AG08395 (cell line): ENCODE data around the gene MLLT3.

ENCODE experiments used
- DNase-seq: peaks from one replicate; pipeline ENCODE4 v3.0.0; 2012; ENCODE audit warnings: mixed read lengths, low spot score

The MLLT3 gene

GRCh38 chr9:20380546-20380945 is 241.8 kb downstream of the MLLT3 start:
- no peak for DNase-seq

DNA sequence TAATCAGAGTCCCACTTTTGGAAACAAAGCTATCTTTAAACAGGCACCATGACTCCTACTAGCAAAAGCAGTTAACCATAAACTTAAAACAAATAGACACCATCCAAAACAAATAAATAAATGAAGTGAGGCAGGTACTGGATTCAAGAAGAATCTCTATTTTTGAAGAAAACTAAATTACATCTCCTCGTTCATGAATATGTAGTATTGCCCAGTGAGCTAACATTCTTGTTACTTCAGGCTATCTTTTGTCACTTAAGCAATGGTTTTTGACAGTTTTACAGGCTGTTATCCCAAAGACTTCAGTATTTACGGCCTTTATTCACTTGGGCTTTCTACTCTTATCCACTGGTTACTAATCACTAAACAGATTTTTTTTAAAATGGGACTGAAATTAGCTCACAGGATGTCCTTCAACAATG is 242.5 kb downstream of the MLLT3 start:
- DNase-seq, result no peak

DNA sequence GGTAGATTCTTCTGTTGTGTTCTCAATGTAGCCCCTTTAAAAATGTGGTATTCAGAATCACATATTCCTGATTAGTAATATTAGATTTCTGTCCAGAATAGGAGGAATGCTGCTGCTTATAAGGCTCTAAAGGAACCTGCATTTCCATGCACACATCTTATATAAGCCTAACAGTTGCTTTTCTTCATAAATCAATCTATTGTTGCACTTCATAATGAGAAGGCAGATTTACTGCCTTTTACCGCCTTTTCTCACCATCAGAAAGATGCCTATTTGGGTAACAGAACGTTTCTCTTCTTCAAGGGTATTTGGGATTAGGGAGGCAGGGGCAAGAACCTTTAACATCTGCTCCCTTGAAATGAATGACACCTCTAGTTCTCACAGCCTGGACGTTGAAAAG is 243.4 kb downstream of the MLLT3 start:
- no peak for DNase-seq

DNA sequence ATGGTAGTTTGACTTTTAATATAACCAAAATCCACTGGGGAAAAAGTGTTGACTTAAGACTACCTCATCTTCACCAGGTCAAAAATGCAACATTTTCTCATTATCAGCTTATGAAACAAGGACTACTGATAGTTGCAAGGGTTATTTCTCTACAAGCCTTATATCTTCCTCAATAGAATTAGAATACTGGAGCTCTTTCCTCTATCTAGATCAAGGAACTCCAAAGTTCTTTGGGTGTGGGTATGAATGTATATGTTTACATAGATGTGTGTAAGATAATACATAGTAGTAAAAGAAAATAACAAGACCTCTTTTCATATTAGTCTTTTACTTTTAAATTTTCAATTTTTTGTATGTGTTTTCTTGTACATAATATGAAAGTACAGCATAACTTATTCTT is 244.5 kb downstream of the MLLT3 start:
- DNase-seq, result no peak

- no peak for DNase-seq
Observed at GRCh38 chr9:20376731-20377375, 245.4 kb downstream of the MLLT3 start.

GRCh38 chr9:20376042-20376441 is 246.3 kb downstream of the MLLT3 start:
- DNase-seq, result no peak

DNA sequence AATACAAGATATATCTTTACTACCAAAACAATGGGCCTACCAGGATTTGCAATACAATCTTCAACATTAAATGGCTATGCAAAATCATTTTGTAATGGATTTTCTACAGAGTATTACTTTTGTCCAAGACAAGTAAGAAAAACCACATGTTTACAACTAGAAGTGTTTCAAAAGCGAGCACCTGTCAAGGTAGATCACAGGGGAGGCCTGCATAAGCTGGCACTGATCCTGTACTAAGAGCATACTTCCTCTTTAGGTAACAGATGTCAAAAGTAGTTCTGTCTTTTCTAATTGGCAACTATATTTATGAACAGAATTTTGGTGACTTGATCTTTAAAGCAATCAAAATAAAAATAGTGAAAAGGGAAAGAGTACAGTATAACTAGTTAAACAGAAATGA is 249.0 kb downstream of the MLLT3 start:
- no peak for DNase-seq

DNA sequence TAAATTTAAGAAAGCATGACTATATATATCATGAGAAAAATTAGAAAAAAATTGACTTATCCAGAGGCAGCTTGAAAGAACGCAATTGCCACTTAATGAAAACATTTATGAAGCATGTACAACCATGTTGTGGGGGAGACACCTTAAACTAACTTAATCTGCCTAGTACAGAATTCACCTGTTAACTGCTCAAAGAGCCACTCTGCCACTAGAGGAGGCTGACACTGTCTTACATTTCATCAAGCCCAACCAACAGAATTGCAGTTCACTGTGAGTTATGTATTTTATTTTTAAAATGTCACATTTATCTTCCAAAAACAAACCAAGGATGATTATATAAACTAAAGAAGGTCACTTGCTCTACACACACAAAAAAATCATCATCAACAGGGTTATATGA is 252.9 kb downstream of the MLLT3 start:
- DNase-seq, result no peak

GRCh38 chr9:20367855-20368254 is 254.4 kb downstream of the MLLT3 start:
- DNase-seq, result no peak

GRCh38 chr9:20364959-20365358 is 257.3 kb downstream of the MLLT3 start:
- DNase-seq, result no peak

DNA sequence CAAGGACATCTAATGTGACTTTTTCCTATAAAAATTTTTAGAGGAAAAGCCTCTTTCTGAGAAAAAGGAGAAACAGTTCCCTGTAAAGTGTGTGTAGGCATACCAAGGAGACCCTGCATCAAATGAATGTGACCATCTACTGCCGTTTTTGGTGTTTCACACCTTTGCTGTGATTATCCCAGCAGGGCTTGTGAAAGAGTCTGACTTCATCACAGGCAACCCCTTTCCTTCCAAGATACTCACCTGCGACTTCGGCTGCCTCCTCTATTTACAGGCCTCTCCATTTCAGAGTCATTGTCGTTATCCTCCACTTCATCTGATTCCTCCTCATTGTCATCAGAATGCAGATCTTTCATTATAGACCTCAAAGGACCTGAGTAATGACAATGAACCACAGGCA is 259.1 kb downstream of the MLLT3 start:
- DNase-seq, result no peak

DNA sequence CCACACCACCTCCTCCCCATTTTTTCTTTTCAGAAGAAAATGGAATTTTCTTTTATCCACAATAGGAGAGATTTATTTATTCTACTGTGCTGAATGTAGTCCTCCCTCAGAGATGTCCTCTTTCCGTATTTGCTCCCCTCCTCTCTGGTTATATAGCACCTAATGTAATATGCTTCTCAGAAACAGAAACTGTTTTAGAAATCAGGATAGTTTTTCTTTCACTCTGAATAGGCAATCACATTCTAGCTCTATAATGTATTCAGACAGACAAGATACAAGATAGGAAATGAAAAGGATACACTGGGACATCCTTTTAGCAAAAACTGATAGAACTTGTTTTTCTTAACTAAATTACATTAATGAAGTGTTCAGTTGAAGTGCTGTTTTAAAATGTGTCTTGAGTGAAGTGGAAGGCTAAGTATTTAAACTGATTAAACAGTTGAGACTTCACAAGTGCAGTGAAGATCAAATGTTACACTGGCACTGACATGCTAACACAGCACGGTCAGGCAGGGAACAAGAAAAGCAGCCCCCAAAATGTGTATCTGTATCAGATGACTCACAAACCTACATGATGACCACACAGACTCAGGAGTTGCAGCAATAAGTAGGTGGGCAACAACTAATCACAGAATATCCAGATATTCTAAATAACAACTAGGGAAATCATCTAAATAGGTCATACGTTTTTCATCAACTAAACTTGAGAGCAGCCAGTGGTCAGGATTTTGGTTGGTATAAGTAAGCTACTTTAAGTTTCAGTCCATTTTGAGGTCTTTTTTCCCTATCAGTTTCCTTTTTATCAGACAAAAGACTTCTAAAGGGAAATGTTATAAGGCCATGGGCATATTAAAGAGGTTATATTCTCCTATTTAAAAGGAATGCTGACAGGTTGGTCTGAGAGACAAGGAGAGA is 260.4 kb downstream of the MLLT3 start:
- DNase-seq, result no peak

DNA sequence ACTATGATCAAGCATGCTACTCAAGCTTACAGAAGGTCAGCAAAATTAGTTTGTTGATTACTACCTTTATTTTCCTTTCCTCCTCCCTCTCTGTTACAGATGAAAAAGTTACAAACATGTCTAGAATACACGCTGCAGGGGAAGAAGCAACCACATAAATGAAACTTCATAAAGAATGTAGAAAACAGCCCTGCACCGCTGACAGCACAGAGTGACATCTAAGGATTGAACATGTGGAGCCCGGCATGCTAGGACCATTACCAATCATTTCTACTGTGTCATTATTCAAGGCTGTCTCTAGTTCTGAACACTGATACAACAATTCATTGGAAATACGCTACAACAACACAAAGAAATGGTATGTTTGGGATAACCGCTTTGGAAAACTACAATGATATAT is 261.1 kb downstream of the MLLT3 start:
- no peak for DNase-seq

DNA sequence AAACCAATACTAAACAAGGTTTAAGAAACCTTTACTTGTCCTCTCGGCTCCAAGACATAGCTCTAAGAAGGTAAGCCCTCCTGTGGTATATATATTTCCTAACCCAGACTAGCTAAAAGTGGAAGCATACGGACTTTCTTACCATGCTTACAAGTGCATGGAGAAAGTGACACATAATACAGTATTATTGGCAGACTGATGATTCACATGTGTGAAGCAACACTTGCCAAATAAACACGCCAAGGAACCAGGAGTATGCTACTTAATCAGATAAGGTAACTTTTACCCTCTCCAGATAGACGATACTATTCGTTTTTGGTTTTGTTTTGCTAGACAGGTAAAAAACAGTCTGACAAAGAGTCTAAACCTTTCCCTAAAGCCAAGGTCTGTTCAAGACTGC is 264.1 kb downstream of the MLLT3 start:
- peak; percentile 11 for DNase-seq

- DNase-seq, result no peak
Observed at GRCh38 chr9:20357037-20357432, 265.3 kb downstream of the MLLT3 start.

GRCh38 chr9:20356403-20357036 is 265.8 kb downstream of the MLLT3 start:
- peak; percentile 82 for DNase-seq

- DNase-seq, result peak; percentile 58
Observed at GRCh38 chr9:20355022-20355421, 267.3 kb downstream of the MLLT3 start.

- peak; percentile 34 for DNase-seq
Observed at GRCh38 chr9:20353931-20354652, 268.2 kb downstream of the MLLT3 start.

- DNase-seq, result no peak
Observed at GRCh38 chr9:20353524-20353923, 268.8 kb downstream of the MLLT3 start.

- DNase-seq, result no peak
Observed at GRCh38 chr9:20352591-20352990, 269.7 kb downstream of the MLLT3 start.

GRCh38 chr9:20351715-20352114 is 270.6 kb downstream of the MLLT3 start:
- DNase-seq, result no peak

DNA sequence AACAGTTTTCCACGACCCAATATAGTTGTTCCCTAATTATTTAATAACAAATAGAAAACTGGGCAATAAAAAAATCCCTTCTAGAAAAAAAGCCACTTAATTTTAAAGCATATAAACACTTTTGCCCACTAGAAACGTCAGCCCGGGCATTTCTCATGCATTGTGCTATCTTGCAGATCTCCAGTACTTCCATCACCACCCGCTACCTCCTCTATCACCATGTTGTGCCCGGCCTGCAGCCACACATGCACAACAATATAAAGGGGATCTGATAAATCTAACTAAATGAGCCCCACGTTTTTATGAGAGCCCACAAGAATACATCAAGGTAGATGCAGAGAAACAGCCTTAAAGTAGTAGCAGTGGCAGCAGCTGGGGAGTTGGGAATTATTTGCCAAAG is 272.7 kb downstream of the MLLT3 start:
- no peak for DNase-seq
